ENCODE measurements around the gene SPECC1.
"Not testable (repeated sequence)": the region's sequence is repeated elsewhere in the genome, so short reads cannot be mapped to it uniquely, and the experiment has no call there.

The SPECC1 gene, protein sequence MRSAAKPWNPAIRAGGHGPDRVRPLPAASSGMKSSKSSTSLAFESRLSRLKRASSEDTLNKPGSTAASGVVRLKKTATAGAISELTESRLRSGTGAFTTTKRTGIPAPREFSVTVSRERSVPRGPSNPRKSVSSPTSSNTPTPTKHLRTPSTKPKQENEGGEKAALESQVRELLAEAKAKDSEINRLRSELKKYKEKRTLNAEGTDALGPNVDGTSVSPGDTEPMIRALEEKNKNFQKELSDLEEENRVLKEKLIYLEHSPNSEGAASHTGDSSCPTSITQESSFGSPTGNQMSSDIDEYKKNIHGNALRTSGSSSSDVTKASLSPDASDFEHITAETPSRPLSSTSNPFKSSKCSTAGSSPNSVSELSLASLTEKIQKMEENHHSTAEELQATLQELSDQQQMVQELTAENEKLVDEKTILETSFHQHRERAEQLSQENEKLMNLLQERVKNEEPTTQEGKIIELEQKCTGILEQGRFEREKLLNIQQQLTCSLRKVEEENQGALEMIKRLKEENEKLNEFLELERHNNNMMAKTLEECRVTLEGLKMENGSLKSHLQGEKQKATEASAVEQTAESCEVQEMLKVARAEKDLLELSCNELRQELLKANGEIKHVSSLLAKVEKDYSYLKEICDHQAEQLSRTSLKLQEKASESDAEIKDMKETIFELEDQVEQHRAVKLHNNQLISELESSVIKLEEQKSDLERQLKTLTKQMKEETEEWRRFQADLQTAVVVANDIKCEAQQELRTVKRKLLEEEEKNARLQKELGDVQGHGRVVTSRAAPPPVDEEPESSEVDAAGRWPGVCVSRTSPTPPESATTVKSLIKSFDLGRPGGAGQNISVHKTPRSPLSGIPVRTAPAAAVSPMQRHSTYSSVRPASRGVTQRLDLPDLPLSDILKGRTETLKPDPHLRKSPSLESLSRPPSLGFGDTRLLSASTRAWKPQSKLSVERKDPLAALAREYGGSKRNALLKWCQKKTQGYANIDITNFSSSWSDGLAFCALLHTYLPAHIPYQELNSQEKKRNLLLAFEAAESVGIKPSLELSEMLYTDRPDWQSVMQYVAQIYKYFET

GRCh38 chr17:20009302-20010098 lies at the start of gene SPECC1:
SPECC1 (plus strand) TSS chr17:20009359; CDS start chr17:20096652, 87,293 bp downstream.
- peak within 1 kb of the TSS; percentile 65 for H3K4me3 ChIP-seq (ENCODE audit: low read length)
- no peak for DNase-seq (ENCODE audit: low read depth)
- TF ChIP-seq, protein P1, sequence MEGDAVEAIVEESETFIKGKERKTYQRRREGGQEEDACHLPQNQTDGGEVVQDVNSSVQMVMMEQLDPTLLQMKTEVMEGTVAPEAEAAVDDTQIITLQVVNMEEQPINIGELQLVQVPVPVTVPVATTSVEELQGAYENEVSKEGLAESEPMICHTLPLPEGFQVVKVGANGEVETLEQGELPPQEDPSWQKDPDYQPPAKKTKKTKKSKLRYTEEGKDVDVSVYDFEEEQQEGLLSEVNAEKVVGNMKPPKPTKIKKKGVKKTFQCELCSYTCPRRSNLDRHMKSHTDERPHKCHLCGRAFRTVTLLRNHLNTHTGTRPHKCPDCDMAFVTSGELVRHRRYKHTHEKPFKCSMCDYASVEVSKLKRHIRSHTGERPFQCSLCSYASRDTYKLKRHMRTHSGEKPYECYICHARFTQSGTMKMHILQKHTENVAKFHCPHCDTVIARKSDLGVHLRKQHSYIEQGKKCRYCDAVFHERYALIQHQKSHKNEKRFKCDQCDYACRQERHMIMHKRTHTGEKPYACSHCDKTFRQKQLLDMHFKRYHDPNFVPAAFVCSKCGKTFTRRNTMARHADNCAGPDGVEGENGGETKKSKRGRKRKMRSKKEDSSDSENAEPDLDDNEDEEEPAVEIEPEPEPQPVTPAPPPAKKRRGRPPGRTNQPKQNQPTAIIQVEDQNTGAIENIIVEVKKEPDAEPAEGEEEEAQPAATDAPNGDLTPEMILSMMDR (conservative IDR thresholded peaks at IDR 0.05; ENCODE audit: low read depth, low read length): peak; percentile 72

DNA sequence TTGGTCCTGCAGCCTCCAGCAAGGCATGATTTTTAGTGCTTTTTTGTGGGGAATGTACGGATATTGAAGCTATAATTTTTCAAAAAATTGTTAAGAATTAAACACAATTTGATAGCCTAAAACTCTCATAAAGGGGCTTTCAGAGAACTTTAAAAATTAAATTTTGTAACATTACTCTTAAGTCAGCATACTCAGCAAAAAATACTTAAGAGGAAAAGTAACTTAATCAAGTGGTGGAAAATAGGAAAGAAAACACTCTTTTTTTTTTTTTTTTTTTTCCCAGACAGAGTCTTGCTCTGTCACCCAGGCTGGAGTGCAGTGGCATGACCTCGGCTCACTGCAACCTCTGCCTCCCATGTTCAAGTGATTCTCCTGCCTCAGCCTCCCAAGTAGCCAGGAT lies 46.2 kb upstream of the SPECC1 start:
- H3K4me3 ChIP-seq (ENCODE audit: low read length): not testable (repeated sequence)

GRCh38 chr17:19973156-19973555 lies 36.0 kb upstream of the SPECC1 start:
- no peak for DNase-seq (ENCODE audit: low read depth)
- TF ChIP-seq, protein P1 (conservative IDR thresholded peaks at IDR 0.05; ENCODE audit: low read depth, low read length): no peak

More for the DNA sequence above, 46.2 kb upstream of the SPECC1 start:
- not testable (repeated sequence) for DNase-seq (ENCODE audit: low read depth)

GRCh38 chr17:19975601-19976000 lies 33.6 kb upstream of the SPECC1 start:
- no peak for DNase-seq (ENCODE audit: low read depth)
- TF ChIP-seq, protein P1 (conservative IDR thresholded peaks at IDR 0.05; ENCODE audit: low read depth, low read length): no peak
- H3K4me3 ChIP-seq (ENCODE audit: low read length): no peak overlapping the region

More at GRCh38 chr17:19973156-19973555, 36.0 kb upstream of the SPECC1 start:
- no peak overlapping the region for H3K4me3 ChIP-seq (ENCODE audit: low read length)

GRCh38 chr17:19977293-19978208 lies 31.6 kb upstream of the SPECC1 start, which contains the start of gene AKAP10:
AKAP10 (minus strand) TSS chr17:19977828; CDS start chr17:19977679, 149 bp downstream.
- peak within 1 kb of the TSS; percentile 59 for H3K4me3 ChIP-seq (ENCODE audit: low read length)
- no peak for DNase-seq (ENCODE audit: low read depth)
- TF ChIP-seq, protein P1 (conservative IDR thresholded peaks at IDR 0.05; ENCODE audit: low read depth, low read length): no peak

- TF ChIP-seq, protein P1 (conservative IDR thresholded peaks at IDR 0.05; ENCODE audit: low read depth, low read length): no peak
- peak overlapping the region; percentile 59 for H3K4me3 ChIP-seq (ENCODE audit: low read length)
- DNase-seq (ENCODE audit: low read depth): no peak
Observed at GRCh38 chr17:19978209-19978802, 30.9 kb upstream of the SPECC1 start.

All from retinal pigment epithelial cell (primary cell).